GM12865 (cell line): ENCODE data around the gene HDLBP.

Experiments used
- DNase-seq: peaks from one replicate; pipeline ENCODE4 v3.0.0; 2010; ENCODE audit warnings: low read depth
- H3K4me3 ChIP-seq: 2 replicates; pipeline ENCODE4 v1.5.1; 2011; ENCODE audit warnings: mild to moderate bottlenecking, low read depth, low read length, control low read depth
- TF ChIP-seq, protein P1 (sequence below): IDR thresholded peaks from 2 replicates; pipeline ENCODE4 v1.5.1; 2011; ENCODE audit warnings: low read length, control low read depth, low read depth, inconsistent platforms; ENCODE audit not compliant: insufficient read depth; ENCODE audit errors: missing control alignments

The HDLBP gene

DNA sequence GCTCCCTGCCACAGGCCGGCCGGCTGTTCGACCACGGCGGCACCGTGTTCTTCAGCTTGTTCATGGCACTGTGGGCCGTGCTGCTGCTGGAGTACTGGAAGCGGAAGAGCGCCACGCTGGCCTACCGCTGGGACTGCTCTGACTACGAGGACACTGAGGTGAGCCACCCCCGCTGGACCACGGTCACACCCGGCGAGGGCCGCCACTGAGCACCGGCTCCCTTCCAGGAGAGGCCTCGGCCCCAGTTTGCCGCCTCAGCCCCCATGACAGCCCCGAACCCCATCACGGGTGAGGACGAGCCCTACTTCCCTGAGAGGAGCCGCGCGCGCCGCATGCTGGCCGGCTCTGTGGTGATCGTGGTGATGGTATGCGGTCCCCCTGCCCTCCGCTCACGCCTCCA is 106.2 kb downstream of the HDLBP start:
- no peak overlapping the region for H3K4me3 ChIP-seq
- no peak for DNase-seq
- TF ChIP-seq, protein P1, sequence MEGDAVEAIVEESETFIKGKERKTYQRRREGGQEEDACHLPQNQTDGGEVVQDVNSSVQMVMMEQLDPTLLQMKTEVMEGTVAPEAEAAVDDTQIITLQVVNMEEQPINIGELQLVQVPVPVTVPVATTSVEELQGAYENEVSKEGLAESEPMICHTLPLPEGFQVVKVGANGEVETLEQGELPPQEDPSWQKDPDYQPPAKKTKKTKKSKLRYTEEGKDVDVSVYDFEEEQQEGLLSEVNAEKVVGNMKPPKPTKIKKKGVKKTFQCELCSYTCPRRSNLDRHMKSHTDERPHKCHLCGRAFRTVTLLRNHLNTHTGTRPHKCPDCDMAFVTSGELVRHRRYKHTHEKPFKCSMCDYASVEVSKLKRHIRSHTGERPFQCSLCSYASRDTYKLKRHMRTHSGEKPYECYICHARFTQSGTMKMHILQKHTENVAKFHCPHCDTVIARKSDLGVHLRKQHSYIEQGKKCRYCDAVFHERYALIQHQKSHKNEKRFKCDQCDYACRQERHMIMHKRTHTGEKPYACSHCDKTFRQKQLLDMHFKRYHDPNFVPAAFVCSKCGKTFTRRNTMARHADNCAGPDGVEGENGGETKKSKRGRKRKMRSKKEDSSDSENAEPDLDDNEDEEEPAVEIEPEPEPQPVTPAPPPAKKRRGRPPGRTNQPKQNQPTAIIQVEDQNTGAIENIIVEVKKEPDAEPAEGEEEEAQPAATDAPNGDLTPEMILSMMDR = no peak

DNA sequence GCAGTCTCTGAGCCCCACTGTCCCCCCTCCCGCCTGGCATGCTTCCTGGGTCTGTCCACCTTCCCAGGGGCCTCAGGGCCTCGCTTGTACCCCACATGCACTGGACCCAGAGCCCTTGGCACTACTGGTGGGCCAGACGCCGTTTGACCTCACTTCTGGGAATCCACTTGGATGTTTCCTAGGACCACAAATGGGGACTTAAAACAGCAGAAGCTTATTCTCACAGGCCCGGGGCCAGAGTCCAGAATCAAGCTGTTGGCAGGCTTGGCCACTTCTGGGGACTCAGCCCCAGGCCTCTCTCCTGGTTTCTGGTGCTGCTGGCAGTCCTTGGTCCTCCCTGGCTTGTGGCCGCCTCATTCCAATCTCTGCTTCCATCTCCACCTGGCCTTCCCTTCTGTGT is 107.4 kb downstream of the HDLBP start:
- DNase-seq = no peak
- no peak overlapping the region for H3K4me3 ChIP-seq
- TF ChIP-seq, protein P1 = no peak

DNA sequence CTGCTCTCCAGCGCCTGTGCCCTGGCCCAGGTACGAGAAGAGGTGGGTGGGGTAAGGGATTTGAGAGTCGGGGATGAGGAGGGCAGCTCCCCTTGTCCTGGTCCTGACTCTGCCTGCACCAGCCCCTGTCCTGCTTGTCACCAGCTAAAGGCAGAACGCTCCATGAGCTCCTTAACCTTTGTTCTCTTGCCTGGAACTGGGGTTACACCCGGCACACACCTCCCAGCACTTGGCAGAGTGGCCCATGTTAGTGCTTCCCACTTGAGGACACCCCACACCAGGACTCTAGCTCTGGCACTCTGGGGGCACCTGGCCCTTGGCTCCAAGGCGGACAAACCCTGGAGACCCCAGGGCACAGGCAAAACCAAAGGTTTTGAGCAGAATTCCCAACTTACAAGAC is 107.8 kb downstream of the HDLBP start:
- no peak for DNase-seq
- no peak overlapping the region for H3K4me3 ChIP-seq
- TF ChIP-seq, protein P1 = no peak

DNA sequence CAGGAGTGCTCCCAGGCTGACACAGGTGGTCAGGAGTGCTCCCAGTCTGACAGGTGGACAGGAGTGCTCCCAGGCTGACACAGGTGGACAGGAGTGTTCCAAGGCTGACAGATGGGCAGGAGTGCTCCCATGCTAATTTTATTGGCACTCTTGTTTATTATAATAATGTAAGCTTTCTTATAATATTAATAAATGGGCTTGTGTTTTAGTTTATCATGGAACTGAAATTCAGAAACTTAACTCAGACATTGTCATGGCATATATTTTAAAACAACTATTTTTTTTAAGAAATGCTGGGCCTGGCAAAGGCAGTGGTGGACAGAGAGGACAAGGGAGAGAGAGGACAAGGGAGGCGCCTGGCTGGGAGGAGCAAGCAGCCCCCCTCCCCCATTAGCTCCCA is 108.3 kb downstream of the HDLBP start:
- TF ChIP-seq, protein P1 = no peak
- no peak for DNase-seq
- no peak overlapping the region for H3K4me3 ChIP-seq

DNA sequence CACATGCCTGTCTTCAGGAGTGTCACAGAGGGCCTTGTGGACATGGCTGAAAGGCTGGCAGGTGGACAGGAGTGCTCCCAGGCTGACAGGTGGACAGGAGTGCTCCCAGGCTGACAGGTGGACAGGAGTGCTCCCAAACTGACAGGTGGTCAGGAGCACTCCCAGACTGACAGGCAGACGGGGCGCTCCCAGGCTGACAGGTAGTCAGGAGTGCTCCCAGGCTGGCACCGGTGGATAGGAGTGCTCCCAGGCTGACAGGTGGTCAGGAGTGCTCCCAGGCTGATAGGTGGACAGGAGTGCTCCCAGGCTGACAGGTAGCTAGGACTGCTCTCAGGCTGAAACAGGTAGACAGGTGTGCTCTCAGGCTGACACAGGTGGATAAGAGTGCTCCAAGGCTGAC is 110.4 kb downstream of the HDLBP start:
- DNase-seq = no peak
- TF ChIP-seq, protein P1 = no peak
- H3K4me3 ChIP-seq = no peak overlapping the region

DNA sequence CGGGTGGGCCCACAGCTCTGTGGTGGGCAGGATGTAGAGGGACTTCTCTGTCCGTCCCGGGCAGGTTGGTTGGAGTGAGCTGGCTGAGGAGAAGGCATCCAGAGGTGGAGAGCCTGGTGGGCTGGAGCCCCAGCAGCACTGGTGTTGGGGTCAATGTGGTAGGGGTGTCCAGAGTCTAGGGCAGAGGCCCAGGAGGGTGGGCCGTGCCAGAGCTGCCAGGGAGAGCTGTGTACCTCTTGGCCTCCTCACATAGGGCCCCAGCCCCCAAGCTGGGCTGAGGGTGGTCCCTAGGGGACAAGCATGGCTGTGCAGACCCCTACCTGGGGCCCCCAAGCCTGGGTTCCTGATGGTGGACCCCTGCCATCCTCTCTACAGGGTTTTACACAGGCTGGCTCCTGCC is 111.0 kb downstream of the HDLBP start:
- H3K4me3 ChIP-seq = no peak overlapping the region

DNA sequence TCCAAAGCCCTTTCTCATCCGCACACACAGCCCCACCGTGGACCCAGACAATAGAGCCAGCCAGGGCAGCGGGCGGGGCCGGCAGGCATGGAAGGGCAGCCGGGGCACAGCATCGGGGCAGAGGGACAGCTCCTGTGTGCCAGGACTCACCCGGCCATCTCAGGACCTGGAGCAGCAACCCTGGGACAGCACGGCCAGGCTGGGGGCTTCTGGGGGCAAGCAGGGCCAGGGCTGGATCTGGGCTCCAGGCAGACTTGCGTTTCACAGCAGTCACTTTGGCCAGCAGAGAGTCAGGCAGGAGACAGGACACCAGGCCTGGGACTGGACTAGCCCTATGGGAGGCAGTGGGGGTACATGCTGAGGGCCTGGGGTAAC is 111.5 kb downstream of the HDLBP start:
- no peak overlapping the region for H3K4me3 ChIP-seq
- TF ChIP-seq, protein P1 = no peak
- no peak for DNase-seq

More for the DNA sequence above, 111.0 kb downstream of the HDLBP start:
- TF ChIP-seq, protein P1 = no peak
- DNase-seq = no peak
